Stomach (tissue), 9 donors: Measurements from ENCODE around the gene PLEKHH1. TPM values are rescaled to one million over a fixed set of nuclear protein-coding genes. Genes with fewer than 3 reads are reported as not detected.
A peak's percentile ranks its signal among the peaks of the same experiment; 100 is the strongest.

ENCODE experiments used
- DNase-seq, 2 donors: peaks; one replicate each; pipeline versions ENCODE4 v3.0.0 to v3.0.0-alpha.2; 2013 to 2019
- H3K27ac ChIP-seq, 5 donors: fragments of 200-600 bp in 4 of 5; sonication (generic) in 4 of 5; one replicate each; pipeline ENCODE4 v1.5.1; 2013 to 2019; ENCODE audit warnings: mild to moderate bottlenecking in 1 of 5, moderate library complexity in 1 of 5
- H3K27me3 ChIP-seq, 3 donors: fragments of 200-600 bp; sonication (generic); one replicate each; pipeline ENCODE4 v1.5.1; 2017 to 2019; ENCODE audit warnings: mixed run types in 1 of 3
- H3K36me3 ChIP-seq, 4 donors: fragments of 200-600 bp; sonication (generic); 1 replicate in 3 of 4; 2 replicates in 1 of 4; pipeline ENCODE4 v1.5.1; 2016 to 2019
- H3K4me1 ChIP-seq, 4 donors: fragments of 200-600 bp; sonication (generic); one replicate each; pipeline ENCODE4 v1.5.1; 2016 to 2019
- H3K4me3 ChIP-seq, 4 donors: fragments of 200-600 bp; sonication (generic) in 3 of 4; one replicate each; pipeline ENCODE4 v1.5.1; 2016 to 2019; ENCODE audit warnings: mild to moderate bottlenecking in 1 of 4
- H3K9me3 ChIP-seq, 4 donors: fragments of 200-600 bp; sonication (generic); one replicate each; pipeline ENCODE4 v1.5.1; 2016 to 2019
- EP300 ChIP-seq: sonication (generic); formaldehyde crosslinking; IDR thresholded peaks from one replicate; pipeline ENCODE4 v1.6.1; 2017; ENCODE audit warnings: antibody characterized with exemption
- POLR2A ChIP-seq, 4 donors: fragments of 450-650 bp; IDR thresholded peaks; one replicate each; pipeline ENCODE4 v1.6.1; 2016; ENCODE audit warnings: antibody characterized with exemption in 4 of 4, control low read depth in 2 of 4, mild to moderate bottlenecking in 1 of 4, moderate library complexity in 1 of 4
- POLR2AphosphoS5 ChIP-seq, 3 donors: sonication (generic); formaldehyde crosslinking; IDR thresholded peaks; one replicate each; pipeline ENCODE4 v1.6.1; 2016; ENCODE audit warnings: antibody characterized with exemption in 3 of 3
- WGBS, 5 donors: extraction: QIAGEN DNeasy Blood & Tissue Kit in 3 of 5; methylation state at CpG; one replicate each; pipeline versions ENCODE4 v1.1.5 to v1.1.7; 2013 to 2018; 5-methylcytosine and 5-hydroxymethylcytosine counted together
- intact Hi-C: fragments of 100-400 bp; cut with DNase I; formaldehyde crosslinking; loops from one replicate; pipeline ENCODE4 v1.15.1; 2023; ENCODE audit warnings: low total_unique reads
- polyA plus RNA-seq, 3 donors: library from polyadenylated mRNA; stranded (reverse); fragments of 200-250 nt; gene quantifications; one replicate each; pipeline ENCODE4 v1.2.3, GENCODE V29; 2013
- total RNA-seq, 5 donors: library from RNA; depleted of rRNA; stranded (reverse); fragments of >200 nt; gene quantifications; one replicate each; pipeline versions ENCODE4 v1.1.0 to v1.2.3, GENCODE V29; 2014 to 2016
- TF ChIP-seq, protein P1 (sequence below), 7 experiments: fragments of 450-650 bp in 4 of 7; fragments of 200-600 bp in 3 of 7; sonication (generic) in 3 of 7; IDR thresholded peaks; one replicate each; pipeline ENCODE4 v1.5.1; 2016 to 2019; ENCODE audit warnings: antibody characterized with exemption in 7 of 7, control low read depth in 2 of 7, mild to moderate bottlenecking in 1 of 7
- donor health status: healthy with polysubstance abuse.
- donor health status: Bipolar disorder and iron deficiency.
- donor health status: healthy.

PLEKHH1 gene
- total and polyA plus RNA-seq, 8 donors: 3.8 to 136 (median 31.4) TPM

DNA sequence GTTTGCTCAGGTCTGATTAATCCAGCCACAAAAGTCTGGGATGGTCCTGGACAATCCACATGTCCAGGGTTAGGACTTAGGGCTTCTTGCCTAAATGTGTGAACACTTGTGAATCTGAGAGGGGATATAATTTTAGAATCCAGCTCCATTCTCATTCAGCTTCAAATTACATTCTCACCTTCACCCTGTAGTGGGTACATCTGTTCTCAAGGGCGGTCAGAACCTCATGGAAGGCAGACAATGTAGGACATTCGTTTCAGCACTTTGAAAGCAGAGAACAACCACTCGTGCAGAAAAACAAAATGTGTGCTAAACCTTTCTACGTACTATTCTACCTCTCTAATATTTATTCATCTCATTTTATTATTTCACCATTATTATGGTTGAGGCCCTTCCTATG, 45.8 kb upstream of the PLEKHH1 start:
- no peak for DNase-seq
- TF ChIP-seq, protein P1, sequence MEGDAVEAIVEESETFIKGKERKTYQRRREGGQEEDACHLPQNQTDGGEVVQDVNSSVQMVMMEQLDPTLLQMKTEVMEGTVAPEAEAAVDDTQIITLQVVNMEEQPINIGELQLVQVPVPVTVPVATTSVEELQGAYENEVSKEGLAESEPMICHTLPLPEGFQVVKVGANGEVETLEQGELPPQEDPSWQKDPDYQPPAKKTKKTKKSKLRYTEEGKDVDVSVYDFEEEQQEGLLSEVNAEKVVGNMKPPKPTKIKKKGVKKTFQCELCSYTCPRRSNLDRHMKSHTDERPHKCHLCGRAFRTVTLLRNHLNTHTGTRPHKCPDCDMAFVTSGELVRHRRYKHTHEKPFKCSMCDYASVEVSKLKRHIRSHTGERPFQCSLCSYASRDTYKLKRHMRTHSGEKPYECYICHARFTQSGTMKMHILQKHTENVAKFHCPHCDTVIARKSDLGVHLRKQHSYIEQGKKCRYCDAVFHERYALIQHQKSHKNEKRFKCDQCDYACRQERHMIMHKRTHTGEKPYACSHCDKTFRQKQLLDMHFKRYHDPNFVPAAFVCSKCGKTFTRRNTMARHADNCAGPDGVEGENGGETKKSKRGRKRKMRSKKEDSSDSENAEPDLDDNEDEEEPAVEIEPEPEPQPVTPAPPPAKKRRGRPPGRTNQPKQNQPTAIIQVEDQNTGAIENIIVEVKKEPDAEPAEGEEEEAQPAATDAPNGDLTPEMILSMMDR (IDR thresholded peaks at IDR 0.05): no peak
- no peak for TF ChIP-seq POLR2A (IDR thresholded peaks at IDR 0.05)
- H3K9me3 ChIP-seq: no peaks in the 10 kb centered on the region
- WGBS, 5 donors: 83 to 94% (median 87%) methylated on average over 4 of the region's 4 CpGs
- H3K36me3 ChIP-seq: peaks cover 0 to 5% (median 2%) of the 10 kb centered on the region in 4 donors
- intact Hi-C loops: no loop called here
- H3K4me3 ChIP-seq: no peak overlapping the region
- H3K27me3 ChIP-seq: no peaks in the 10 kb centered on the region
- H3K27ac ChIP-seq: no peak overlapping the region
- H3K4me1 ChIP-seq: peaks cover 0 to 26% (median 12%) of the 10 kb centered on the region in 4 donors

DNA sequence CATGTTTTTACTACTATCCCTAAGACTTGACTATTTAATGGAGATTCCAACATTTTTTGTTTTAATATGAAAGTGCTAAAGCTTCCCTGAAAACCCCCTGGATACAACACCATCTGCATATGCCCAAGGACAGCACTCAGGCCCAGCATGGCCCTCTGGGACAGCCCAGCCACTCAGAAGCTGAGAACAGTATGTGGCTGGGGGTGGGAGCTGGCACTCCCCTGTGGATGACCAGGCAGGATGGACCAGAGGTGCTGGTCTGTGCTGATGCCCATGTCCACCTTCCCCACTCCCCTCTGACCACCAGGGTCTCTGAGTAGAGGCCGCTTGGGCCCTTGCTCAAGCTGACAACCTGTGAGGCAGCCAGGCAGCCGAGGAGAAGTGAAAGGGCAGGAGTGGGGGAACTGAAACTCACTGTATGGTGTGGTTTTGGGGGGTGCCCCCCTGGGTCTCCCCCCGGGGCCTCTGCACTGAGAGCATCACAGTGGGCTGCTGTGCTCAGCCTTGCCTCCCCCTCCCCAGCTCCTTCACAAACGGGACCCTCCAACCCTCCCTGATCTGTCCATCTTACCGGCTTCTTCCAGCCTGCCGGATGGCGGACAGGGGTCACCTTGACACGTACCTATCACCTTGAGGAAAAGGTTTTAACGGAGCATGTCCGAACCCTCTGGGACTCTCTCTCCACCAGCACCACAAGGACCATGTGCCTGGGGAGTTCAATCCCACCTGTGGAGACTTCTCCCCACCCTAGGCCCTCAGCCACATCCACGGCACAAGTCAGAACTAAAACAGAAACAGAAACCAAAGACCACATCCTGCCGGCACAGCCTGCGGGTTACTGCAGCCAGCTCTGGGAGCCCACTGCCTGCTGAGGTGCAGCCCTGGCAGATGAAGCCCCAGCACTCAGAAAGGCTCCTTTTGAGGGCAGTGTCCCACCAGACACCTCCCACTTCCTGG, 44.9 kb upstream of the PLEKHH1 start, which contains the start of gene TMEM229B:
Gene TMEM229B (minus strand): TSS at position 785 of the 957 bp plus-strand sequence. CDS start 14,798 bp downstream, outside the sequence.
- H3K36me3 ChIP-seq: peaks cover 0 to 5% (median 2%) of the 10 kb centered on the region in 4 donors
- intact Hi-C loops: no loop called here
- H3K27me3 ChIP-seq: no peaks in the 10 kb centered on the region
- no peak for TF ChIP-seq EP300
- TF ChIP-seq, protein P1 (IDR thresholded peaks at IDR 0.05): no peak
- TF ChIP-seq POLR2A (IDR thresholded peaks at IDR 0.05): no peak
- no peak for TF ChIP-seq POLR2AphosphoS5 (IDR thresholded peaks at IDR 0.05)
- peak within 1 kb of the TSS; percentile 30 to 83 (median 65) for H3K27ac ChIP-seq
- H3K4me3 ChIP-seq: peak within 1 kb of the TSS; percentile 28 to 46 (median 36)
- 40 to 66% (median 60%) methylated on average over 10 to 13 of the region's 13 CpGs for WGBS, 5 donors
- H3K9me3 ChIP-seq: peaks cover 0 to 5% (median 2%) of the 10 kb centered on the region in 4 donors
- peaks cover 0 to 29% (median 14%) of the 10 kb centered on the region in 4 donors for H3K4me1 ChIP-seq
- peak; percentile 66 to 74 for DNase-seq

DNA sequence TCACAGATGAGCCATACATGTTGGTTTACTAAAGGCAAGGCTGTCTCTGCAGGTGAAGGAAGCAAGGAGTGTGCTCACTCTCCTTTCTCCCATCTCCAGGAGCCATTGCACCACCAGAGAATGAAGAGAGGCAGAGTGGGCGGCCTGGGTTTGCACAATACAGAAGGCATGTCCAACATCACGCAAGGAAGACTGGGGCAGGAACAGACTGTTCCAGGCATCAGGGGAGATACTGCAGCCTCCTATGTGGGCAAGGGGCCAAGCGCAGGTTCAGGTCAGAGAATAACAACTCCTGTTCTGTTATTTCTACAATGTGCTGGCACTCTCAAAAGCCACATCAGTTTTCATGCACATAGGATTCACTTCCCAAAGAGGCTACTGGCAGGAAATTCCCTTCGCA, 42.9 kb upstream of the PLEKHH1 start:
- peaks cover 5 to 17% (median 13%) of the 10 kb centered on the region in 4 donors for H3K9me3 ChIP-seq

DNA sequence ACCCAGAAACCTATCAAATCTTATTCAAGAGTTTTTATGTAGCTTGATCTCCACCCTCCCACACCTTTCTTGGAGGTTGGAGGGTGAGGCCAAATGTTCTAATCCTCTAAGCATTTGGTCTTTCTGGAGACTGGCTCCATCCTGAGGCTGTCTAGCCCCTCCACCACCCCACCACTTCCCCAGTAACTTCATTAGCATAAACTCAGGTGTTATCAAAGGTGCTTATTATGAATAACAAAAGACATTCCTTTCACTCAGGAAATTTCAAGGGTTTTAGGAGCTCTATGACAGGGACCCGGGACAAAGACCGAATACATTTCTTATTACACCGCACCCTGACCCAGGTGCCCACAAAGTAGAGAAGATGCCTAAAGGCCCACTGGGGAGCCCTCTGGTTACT, 41.8 kb upstream of the PLEKHH1 start:
- intact Hi-C loops: no loop called here
- TF ChIP-seq, protein P1 (IDR thresholded peaks at IDR 0.05): no peak
- no peak for TF ChIP-seq POLR2AphosphoS5 (IDR thresholded peaks at IDR 0.05)
- no peak for TF ChIP-seq EP300
- no peak for TF ChIP-seq POLR2A (IDR thresholded peaks at IDR 0.05)
- no peak overlapping the region for H3K27ac ChIP-seq
- H3K9me3 ChIP-seq: peaks cover 5 to 17% (median 13%) of the 10 kb centered on the region in 4 donors
- H3K4me3 ChIP-seq: no peak overlapping the region
- DNase-seq: no peak
- WGBS, 5 donors: 93 to 95% (median 93%) methylated on average over 3 of the region's 3 CpGs
- no peaks in the 10 kb centered on the region for H3K27me3 ChIP-seq
- peaks cover 0 to 5% (median 2%) of the 10 kb centered on the region in 4 donors for H3K36me3 ChIP-seq
- peaks cover 0 to 29% (median 14%) of the 10 kb centered on the region in 4 donors for H3K4me1 ChIP-seq

More for the DNA sequence above, 42.9 kb upstream of the PLEKHH1 start:
- no peaks in the 10 kb centered on the region for H3K27me3 ChIP-seq
- 78 to 91% (median 84%) methylated on average over 4 of the region's 4 CpGs for WGBS, 5 donors
- intact Hi-C loops: no loop called here
- H3K36me3 ChIP-seq: peaks cover 0 to 5% (median 2%) of the 10 kb centered on the region in 4 donors
- TF ChIP-seq, protein P1 (IDR thresholded peaks at IDR 0.05): no peak
- no peak for TF ChIP-seq POLR2A (IDR thresholded peaks at IDR 0.05)
- no peak for TF ChIP-seq EP300
- peak in 1 of 3 donors; percentile 12 for TF ChIP-seq POLR2AphosphoS5 (IDR thresholded peaks at IDR 0.05)
- H3K4me3 ChIP-seq: no peak overlapping the region
- DNase-seq: no peak
- H3K4me1 ChIP-seq: peaks cover 0 to 29% (median 14%) of the 10 kb centered on the region in 4 donors
- no peak overlapping the region for H3K27ac ChIP-seq
